H9 (cell line): ENCODE results near the gene GPR137. TPM values are rescaled to one million over a fixed set of nuclear protein-coding genes. Genes with fewer than 3 reads are reported as not detected.
A peak's percentile ranks its signal among the peaks of the same experiment; 100 is the strongest.

ENCODE experiments used
- DNase-seq: peaks from one replicate; pipeline ENCODE4 v3.0.0-alpha.2; 2017
- H2AFZ ChIP-seq: one replicate; pipeline ENCODE4 v1.6.1; 2013; ENCODE audit warnings: mild to moderate bottlenecking, low read length, control low read depth, moderate library complexity
- H2AK5ac ChIP-seq: 2 replicates; pipeline ENCODE4 v1.6.1; 2013; ENCODE audit warnings: low read length, control low read depth, mixed read lengths; ENCODE audit not compliant: insufficient read length
- H2BK120ac ChIP-seq: one replicate; pipeline ENCODE4 v1.6.1; 2013; ENCODE audit warnings: low read depth, mild to moderate bottlenecking, low read length, control low read depth, inconsistent platforms; ENCODE audit not compliant: poor library complexity, severe bottlenecking
- H2BK12ac ChIP-seq: 2 replicates; pipeline ENCODE4 v1.6.1; 2013; ENCODE audit warnings: low read length, control low read depth, mixed read lengths, low read depth; ENCODE audit not compliant: insufficient read length
- H2BK15ac ChIP-seq: 2 replicates; pipeline ENCODE4 v1.6.1; 2013; ENCODE audit warnings: low read depth, low read length, control low read depth
- H2BK20ac ChIP-seq: one replicate; pipeline ENCODE4 v1.6.1; 2013; ENCODE audit warnings: low read depth, mild to moderate bottlenecking, low read length, control low read depth, inconsistent platforms; ENCODE audit not compliant: poor library complexity, severe bottlenecking
- H2BK5ac ChIP-seq: 2 replicates; pipeline ENCODE4 v1.6.1; 2013; ENCODE audit warnings: low read length, control low read depth, mixed read lengths; ENCODE audit not compliant: insufficient read length
- H3K14ac ChIP-seq: 2 replicates; pipeline ENCODE4 v1.6.1; 2013; ENCODE audit warnings: low read length, control low read depth; ENCODE audit not compliant: insufficient read depth
- H3K18ac ChIP-seq: 2 replicates; pipeline ENCODE4 v1.6.1; 2013; ENCODE audit warnings: low read depth, mild to moderate bottlenecking, mixed read lengths, low read length, control low read depth; ENCODE audit not compliant: insufficient read length
- H3K23ac ChIP-seq: 2 replicates; pipeline ENCODE4 v1.6.1; 2013; ENCODE audit warnings: low read length, control low read depth, mixed read lengths, low read depth; ENCODE audit not compliant: insufficient read length
- H3K23me2 ChIP-seq: 2 replicates; pipeline ENCODE4 v1.6.1; 2013; ENCODE audit warnings: low read depth, mild to moderate bottlenecking, mixed read lengths, low read length, control low read depth; ENCODE audit not compliant: insufficient read length, poor library complexity, severe bottlenecking
- H3K27ac ChIP-seq: 2 replicates; pipeline ENCODE4 v1.5.1; 2013; ENCODE audit warnings: low read length, control low read depth, mixed read lengths, low read depth; ENCODE audit not compliant: insufficient read length
- H3K27me3 ChIP-seq: 2 replicates; pipeline ENCODE4 v1.6.1; 2013; ENCODE audit warnings: low read length, control low read depth, inconsistent platforms; ENCODE audit not compliant: insufficient read depth
- H3K4ac ChIP-seq: 2 replicates; pipeline ENCODE4 v1.6.1; 2013; ENCODE audit warnings: low read depth, mild to moderate bottlenecking, control low read depth, inconsistent platforms, low read length, moderate library complexity
- H3K4me1 ChIP-seq: 2 replicates; pipeline ENCODE4 v1.6.1; 2013; ENCODE audit warnings: low read length, control low read depth, inconsistent platforms; ENCODE audit not compliant: insufficient read depth
- H3K4me2 ChIP-seq: 2 replicates; pipeline ENCODE4 v1.6.1; 2013; ENCODE audit warnings: low read length, control low read depth, mixed read lengths; ENCODE audit not compliant: insufficient read length, insufficient read depth
- H3K56ac ChIP-seq: 2 replicates; pipeline ENCODE4 v1.6.1; 2013; ENCODE audit warnings: low read depth, mild to moderate bottlenecking, mixed read lengths, low read length, control low read depth; ENCODE audit not compliant: insufficient read length
- H3K79me1 ChIP-seq: 2 replicates; pipeline ENCODE4 v1.6.1; 2013; ENCODE audit warnings: low read depth, mild to moderate bottlenecking, moderate library complexity, low read length, control low read depth, inconsistent platforms; ENCODE audit not compliant: insufficient read depth, poor library complexity, severe bottlenecking
- H3K79me2 ChIP-seq: 2 replicates; pipeline ENCODE4 v1.6.1; 2013; ENCODE audit warnings: low read length, control low read depth, inconsistent platforms; ENCODE audit not compliant: insufficient read depth
- H3K9ac ChIP-seq: 2 replicates; pipeline ENCODE4 v1.6.1; 2013; ENCODE audit warnings: low read length, control low read depth, mixed read lengths; ENCODE audit not compliant: insufficient read length; ENCODE audit errors: extremely low read depth
- H3K9me3 ChIP-seq: one replicate; pipeline ENCODE4 v1.6.1; 2013; ENCODE audit warnings: low read depth, low read length, inconsistent platforms; ENCODE audit not compliant: control insufficient read depth
- H3T11ph ChIP-seq: one replicate; pipeline ENCODE4 v1.6.1; 2013; ENCODE audit warnings: mild to moderate bottlenecking, low read length, control low read depth, inconsistent platforms
- H4K20me1 ChIP-seq: one replicate; pipeline ENCODE4 v1.6.1; 2013; ENCODE audit not compliant: control insufficient read depth, insufficient read length, insufficient read depth
- H4K5ac ChIP-seq: 2 replicates; pipeline ENCODE4 v1.6.1; 2013; ENCODE audit warnings: low read depth, mild to moderate bottlenecking, mixed read lengths, low read length, control low read depth; ENCODE audit not compliant: insufficient read length
- H4K8ac ChIP-seq: replicated peaks from 2 replicates; pipeline ENCODE4 v1.6.1; 2013; ENCODE audit warnings: low read length, control low read depth, mixed read lengths, low read depth; ENCODE audit not compliant: insufficient read length
- H4K91ac ChIP-seq: 2 replicates; pipeline ENCODE4 v1.6.1; 2013; ENCODE audit warnings: low read depth, mild to moderate bottlenecking, moderate library complexity, mixed read lengths, low read length, control low read depth; ENCODE audit not compliant: insufficient read length
- H3K27ac Mint-ChIP-seq, 3 experiments: 2 replicates in 2 of 3; 3 replicates in 1 of 3; pipeline ENCODE4 v1.8.0; 2020 to 2021; ENCODE audit warnings: mixed read lengths in 3 of 3, mild to moderate bottlenecking in 1 of 3, moderate library complexity in 1 of 3
- H3K27me3 Mint-ChIP-seq: 2 replicates; pipeline ENCODE4 v1.8.0; 2021; ENCODE audit warnings: low read depth, mild to moderate bottlenecking, moderate library complexity, mixed read lengths
- H3K36me3 Mint-ChIP-seq, 3 experiments: 2 replicates in 2 of 3; 3 replicates in 1 of 3; pipeline ENCODE4 v1.8.0; 2020 to 2021; ENCODE audit warnings: low read depth in 3 of 3, mixed read lengths in 3 of 3; ENCODE audit not compliant: insufficient read depth in 1 of 3
- H3K4me1 Mint-ChIP-seq, 2 experiments: 2 replicates each; pipeline ENCODE4 v1.8.0; 2020; ENCODE audit warnings: mixed read lengths in 2 of 2
- H3K4me3 Mint-ChIP-seq, 2 experiments: 2 replicates in 1 of 2; 3 replicates in 1 of 2; pipeline ENCODE4 v1.8.0; 2020 to 2021; ENCODE audit warnings: mild to moderate bottlenecking in 2 of 2, mixed read lengths in 2 of 2, moderate library complexity in 1 of 2
- H3K9me3 Mint-ChIP-seq, 2 experiments: 2 replicates in 1 of 2; 3 replicates in 1 of 2; pipeline ENCODE4 v1.8.0; 2020; ENCODE audit warnings: mild to moderate bottlenecking in 2 of 2, mixed read lengths in 2 of 2, moderate library complexity in 1 of 2
- CTCF ChIP-seq: fragments of 200-600 bp; sonication (generic); conservative IDR thresholded peaks from 3 replicates; pipeline ENCODE4 v1.8.0; 2021; ENCODE audit warnings: antibody characterized with exemption, mild to moderate bottlenecking
- WGBS: extraction: QIAGEN DNeasy Blood & Tissue Kit; methylation state at CpG from one replicate; pipeline ENCODE4 v1.1.7; 2013; ENCODE audit warnings: missing lambda C conversion rate, low lambda C conversion rate, mixed read lengths; ENCODE audit not compliant: insufficient read length; ENCODE audit errors: extremely low coverage; 5-methylcytosine and 5-hydroxymethylcytosine counted together
- total RNA-seq: library from RNA; stranded (reverse); gene quantifications from 2 replicates; pipeline ENCODE4 v1.2.1, GENCODE V29; 2021

Gene GPR137
- total RNA-seq, 1 experiment from 2014 or later: 39.6 TPM

- H2AK5ac ChIP-seq: no peak overlapping the region
- H2BK12ac ChIP-seq: no peak overlapping the region
- H4K5ac ChIP-seq: no peak overlapping the region
- H3K36me3 Mint-ChIP-seq: peaks cover 8 to 21% (median 15%) of the 10 kb centered on the region in 3 experiments; a peak in 6 of 7 replicates
- H4K20me1 ChIP-seq: no peaks in the 10 kb centered on the region
- H3K23me2 ChIP-seq: peaks cover 26% of the 10 kb centered on the region
- H3K4ac ChIP-seq: no peak overlapping the region
- no peak overlapping the region for H2BK5ac ChIP-seq
- WGBS: no CpG with 5 or more reads among the region's 13 CpGs
- no peak overlapping the region; the same call in 1 of the 2 replicates for H3K14ac ChIP-seq
- H3K27ac Mint-ChIP-seq: peak overlapping the region; percentile 88 to 97 (median 97); a peak in 6 of 7 replicates
- H3K79me2 ChIP-seq: peaks cover 7% of the 10 kb centered on the region; the same call in 1 of the 2 replicates
- H3K9me3 ChIP-seq: no peaks in the 10 kb centered on the region
- H3K23ac ChIP-seq: no peak overlapping the region
- no peak overlapping the region for H3T11ph ChIP-seq
- H3K18ac ChIP-seq: no peak overlapping the region
- peak overlapping the region; percentile 67 for H3K4me2 ChIP-seq
- DNase-seq: no peak
- no peak overlapping the region for H3K27ac ChIP-seq
- H3K4me1 ChIP-seq: peaks cover 9% of the 10 kb centered on the region; the same call in 1 of the 2 replicates
- H3K9me3 Mint-ChIP-seq: no peaks in the 10 kb centered on the region; a peak in 1 of 5 replicates
- H4K91ac ChIP-seq: no peak overlapping the region
- peaks cover 3% of the 10 kb centered on the region for H3K79me1 ChIP-seq
- no peak for TF ChIP-seq CTCF
- no peak overlapping the region for H2BK20ac ChIP-seq
- H3K4me3 Mint-ChIP-seq: peak overlapping the region; percentile 76 to 93
- no peak overlapping the region for H3K9ac ChIP-seq
- no peak overlapping the region for H3K56ac ChIP-seq
- no peaks in the 10 kb centered on the region for H3K27me3 Mint-ChIP-seq
- no peak overlapping the region for H4K8ac ChIP-seq
- H2AFZ ChIP-seq: no peak overlapping the region
- H3K4me1 Mint-ChIP-seq: peaks cover 34 to 44% of the 10 kb centered on the region in 2 experiments
- H2BK120ac ChIP-seq: no peak overlapping the region
- H3K27me3 ChIP-seq: no peaks in the 10 kb centered on the region
- H2BK15ac ChIP-seq: no peak overlapping the region
Observed at GRCh38 chr11:64250415-64251015, 35.1 kb upstream of the GPR137 start.
